ENCODE results near the gene HEY2.
"Not testable (repeated sequence)": the region's sequence is repeated elsewhere in the genome, so short reads cannot be mapped to it uniquely, and the experiment has no call there.

The HEY2 gene

GRCh38 chr6:125795301-125795700, 45.9 kb downstream of the HEY2 start:
- DNase-seq (ENCODE audit: low read depth in 2 of 2): no peak

GRCh38 chr6:125797120-125797885, 47.9 kb downstream of the HEY2 start:
- no peak for DNase-seq (ENCODE audit: low read depth in 2 of 2)

- no peak for DNase-seq (ENCODE audit: low read depth in 2 of 2)
Measured at GRCh38 chr6:125797886-125798444, 48.5 kb downstream of the HEY2 start.

- DNase-seq (ENCODE audit: low read depth in 2 of 2): no peak
Measured at GRCh38 chr6:125798734-125799508, 49.5 kb downstream of the HEY2 start.

- no peak for DNase-seq (ENCODE audit: low read depth in 2 of 2)
Measured at GRCh38 chr6:125802383-125802782, 53.0 kb downstream of the HEY2 start.

- no peak for DNase-seq (ENCODE audit: low read depth in 2 of 2)
Measured at GRCh38 chr6:125802943-125803377, 53.5 kb downstream of the HEY2 start.

GRCh38 chr6:125804264-125804663, 54.8 kb downstream of the HEY2 start:
- DNase-seq (ENCODE audit: low read depth in 2 of 2): no peak

GRCh38 chr6:125804866-125805425, 55.5 kb downstream of the HEY2 start:
- not testable (repeated sequence) for DNase-seq (ENCODE audit: low read depth in 2 of 2)

- DNase-seq (ENCODE audit: low read depth in 2 of 2): no peak
Measured at GRCh38 chr6:125806813-125807212, 57.4 kb downstream of the HEY2 start.

- no peak for DNase-seq (ENCODE audit: low read depth in 2 of 2)
Measured at GRCh38 chr6:125807293-125807692, 57.9 kb downstream of the HEY2 start.

- DNase-seq (ENCODE audit: low read depth in 2 of 2): no peak
Measured at GRCh38 chr6:125808060-125808459, 58.6 kb downstream of the HEY2 start.

- DNase-seq (ENCODE audit: low read depth in 2 of 2): no peak
Measured at GRCh38 chr6:125808591-125808990, 59.2 kb downstream of the HEY2 start.

- DNase-seq (ENCODE audit: low read depth in 2 of 2): no peak
Measured at GRCh38 chr6:125809570-125810170, 60.2 kb downstream of the HEY2 start.

- no peak for DNase-seq (ENCODE audit: low read depth in 2 of 2)
Measured at GRCh38 chr6:125810445-125810844, 61.0 kb downstream of the HEY2 start.

Data from stimulated activated CD8-positive, alpha-beta memory T cell treated with anti-CD3 and anti-CD28 coated beads, Interleukin-7, amount 100 ng/mL, for 1 hour (primary cell).